ENCODE data around the gene DAP.

Gene DAP

DNA sequence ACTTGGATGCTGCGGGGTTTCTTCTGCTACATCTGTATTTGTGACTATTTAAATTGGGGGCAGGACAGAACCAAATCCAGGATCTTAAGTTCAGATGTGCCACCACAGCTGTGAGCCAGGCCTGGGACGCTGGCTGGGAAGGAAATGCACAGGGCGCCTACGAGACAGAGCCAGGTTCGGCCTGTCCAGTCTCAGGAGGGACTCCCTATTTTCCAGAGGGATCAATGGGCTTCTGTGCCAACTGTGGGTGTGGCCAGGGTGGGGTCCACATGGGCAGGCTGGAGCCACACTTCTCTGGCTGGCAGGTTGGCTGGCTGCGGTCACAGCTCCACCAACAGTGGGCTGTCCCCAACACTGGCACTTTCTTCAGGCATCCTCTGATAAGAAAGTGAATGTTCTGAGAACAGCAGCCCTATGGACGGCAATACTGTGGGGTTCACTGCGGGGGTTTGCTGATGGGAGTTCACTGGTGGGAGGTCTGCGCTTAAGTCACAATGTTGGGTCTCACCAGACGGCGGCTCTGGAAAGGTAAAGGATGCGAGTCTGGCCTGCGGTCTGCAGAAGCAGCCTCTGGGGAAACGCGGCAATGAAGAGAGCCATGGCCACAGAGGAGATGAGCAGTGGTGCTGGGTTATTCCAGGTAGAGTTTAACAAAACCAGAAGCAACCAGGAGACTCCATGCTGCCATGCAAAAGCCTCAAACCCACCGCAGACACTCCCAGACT lies 78.1 kb downstream of the DAP start:
- TF ChIP-seq SIN3A (IDR thresholded peaks at IDR 0.05; ENCODE audit: borderline replicate concordance, insufficient read depth, low read length) (no peak), FOXP2 (optimal IDR thresholded peaks at IDR 0.05; ENCODE audit: borderline replicate concordance, extremely low read depth, extremely low read length, insufficient read depth) (no peak), POLR2AphosphoS5 (IDR thresholded peaks at IDR 0.05; ENCODE audit: low read depth, low read length) (no peak), TAF1 (IDR thresholded peaks at IDR 0.05; ENCODE audit: borderline replicate concordance, insufficient read depth, low read length) (no peak)
- TF ChIP-seq, protein P1, sequence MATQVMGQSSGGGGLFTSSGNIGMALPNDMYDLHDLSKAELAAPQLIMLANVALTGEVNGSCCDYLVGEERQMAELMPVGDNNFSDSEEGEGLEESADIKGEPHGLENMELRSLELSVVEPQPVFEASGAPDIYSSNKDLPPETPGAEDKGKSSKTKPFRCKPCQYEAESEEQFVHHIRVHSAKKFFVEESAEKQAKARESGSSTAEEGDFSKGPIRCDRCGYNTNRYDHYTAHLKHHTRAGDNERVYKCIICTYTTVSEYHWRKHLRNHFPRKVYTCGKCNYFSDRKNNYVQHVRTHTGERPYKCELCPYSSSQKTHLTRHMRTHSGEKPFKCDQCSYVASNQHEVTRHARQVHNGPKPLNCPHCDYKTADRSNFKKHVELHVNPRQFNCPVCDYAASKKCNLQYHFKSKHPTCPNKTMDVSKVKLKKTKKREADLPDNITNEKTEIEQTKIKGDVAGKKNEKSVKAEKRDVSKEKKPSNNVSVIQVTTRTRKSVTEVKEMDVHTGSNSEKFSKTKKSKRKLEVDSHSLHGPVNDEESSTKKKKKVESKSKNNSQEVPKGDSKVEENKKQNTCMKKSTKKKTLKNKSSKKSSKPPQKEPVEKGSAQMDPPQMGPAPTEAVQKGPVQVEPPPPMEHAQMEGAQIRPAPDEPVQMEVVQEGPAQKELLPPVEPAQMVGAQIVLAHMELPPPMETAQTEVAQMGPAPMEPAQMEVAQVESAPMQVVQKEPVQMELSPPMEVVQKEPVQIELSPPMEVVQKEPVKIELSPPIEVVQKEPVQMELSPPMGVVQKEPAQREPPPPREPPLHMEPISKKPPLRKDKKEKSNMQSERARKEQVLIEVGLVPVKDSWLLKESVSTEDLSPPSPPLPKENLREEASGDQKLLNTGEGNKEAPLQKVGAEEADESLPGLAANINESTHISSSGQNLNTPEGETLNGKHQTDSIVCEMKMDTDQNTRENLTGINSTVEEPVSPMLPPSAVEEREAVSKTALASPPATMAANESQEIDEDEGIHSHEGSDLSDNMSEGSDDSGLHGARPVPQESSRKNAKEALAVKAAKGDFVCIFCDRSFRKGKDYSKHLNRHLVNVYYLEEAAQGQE (IDR thresholded peaks at IDR 0.05; ENCODE audit: insufficient read depth in 1 of 2, low read depth in 2 of 2, low read length in 2 of 2): no peak

DNA sequence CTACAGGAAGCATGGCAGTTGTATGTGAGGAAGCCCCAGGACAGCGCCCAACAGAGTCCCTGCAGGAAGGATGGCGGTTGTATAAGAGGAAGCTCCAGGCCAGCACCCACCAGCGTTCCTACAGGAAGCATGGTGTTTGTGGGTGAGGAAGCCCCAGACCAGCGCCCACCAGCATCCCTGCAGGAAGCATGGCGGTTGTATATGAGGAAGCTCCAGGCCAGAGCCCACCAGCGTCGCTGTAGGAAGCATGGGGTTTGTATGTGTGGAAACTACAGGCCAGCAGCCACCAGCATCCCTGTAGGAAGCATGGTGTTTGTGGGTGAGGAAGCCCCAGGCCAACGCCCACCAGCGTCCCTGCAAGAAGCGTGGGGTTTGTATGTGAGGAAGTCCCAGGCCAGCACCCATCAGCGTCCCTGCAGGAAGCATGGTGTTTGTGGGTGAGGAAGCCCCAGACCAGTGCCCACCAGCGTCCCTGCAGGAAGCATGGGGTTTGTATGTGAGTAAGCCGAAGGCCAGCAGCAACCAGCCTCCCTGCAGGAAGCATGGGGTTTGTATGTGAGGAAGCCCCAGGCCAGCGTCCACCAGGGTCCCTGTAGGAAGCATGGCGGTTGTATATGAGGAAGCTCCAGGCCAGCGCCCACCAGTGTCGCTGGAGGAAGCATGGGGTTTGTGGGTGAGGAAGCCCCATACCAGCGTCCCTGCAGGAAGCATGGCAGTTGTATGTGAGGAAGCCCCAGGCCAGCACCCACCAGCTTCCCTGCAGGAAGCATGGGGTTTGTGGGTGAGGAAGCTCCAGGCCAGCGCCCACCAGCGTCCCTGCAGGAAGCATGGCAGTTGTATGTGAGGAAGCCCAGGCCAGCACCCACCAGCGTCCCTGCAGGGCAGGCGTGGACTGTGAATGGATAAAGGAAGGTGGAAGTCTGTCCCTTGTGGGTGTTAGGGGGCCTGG lies 79.0 kb downstream of the DAP start:
- TF ChIP-seq POLR2AphosphoS5 (IDR thresholded peaks at IDR 0.05; ENCODE audit: low read depth, low read length) (no peak), TAF1 (IDR thresholded peaks at IDR 0.05; ENCODE audit: borderline replicate concordance, insufficient read depth, low read length) (no peak), FOXP2 (optimal IDR thresholded peaks at IDR 0.05; ENCODE audit: borderline replicate concordance, extremely low read depth, extremely low read length, insufficient read depth) (no peak), SIN3A (IDR thresholded peaks at IDR 0.05; ENCODE audit: borderline replicate concordance, insufficient read depth, low read length) (no peak)
- TF ChIP-seq, protein P1 (IDR thresholded peaks at IDR 0.05; ENCODE audit: insufficient read depth in 1 of 2, low read depth in 2 of 2, low read length in 2 of 2): no peak

DNA sequence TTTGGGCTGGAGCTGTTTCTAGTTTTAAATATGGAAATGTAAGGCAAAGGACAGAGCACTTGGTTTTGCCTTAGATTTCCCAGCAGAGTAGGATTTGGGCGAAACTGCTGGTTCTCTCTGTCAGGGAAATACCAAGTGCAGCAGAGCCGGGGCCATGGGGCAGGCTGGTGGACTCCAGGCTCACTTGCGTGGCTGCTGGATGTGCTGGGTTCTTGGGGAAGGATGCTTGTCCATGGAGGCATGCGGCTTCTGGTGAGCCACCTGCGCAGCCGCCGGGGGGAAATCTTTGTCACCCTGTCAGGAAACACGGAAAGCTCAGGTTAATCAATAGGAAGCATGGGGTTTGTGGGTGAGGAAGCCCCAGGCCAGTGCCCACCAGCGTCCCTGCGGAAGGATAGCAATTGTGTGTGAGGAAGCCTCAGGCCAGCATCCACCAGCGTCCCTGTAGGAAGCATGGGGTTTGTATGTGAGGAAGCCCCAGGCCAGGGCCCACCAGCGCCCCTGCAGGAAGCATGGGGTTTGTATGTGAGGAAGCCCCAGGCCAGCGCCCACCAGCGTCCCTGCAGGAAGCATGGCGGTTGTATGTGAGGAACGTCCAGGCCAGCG lies 80.1 kb downstream of the DAP start:
- TF ChIP-seq POLR2AphosphoS5 (IDR thresholded peaks at IDR 0.05; ENCODE audit: low read depth, low read length) (no peak), SIN3A (IDR thresholded peaks at IDR 0.05; ENCODE audit: borderline replicate concordance, insufficient read depth, low read length) (no peak), FOXP2 (optimal IDR thresholded peaks at IDR 0.05; ENCODE audit: borderline replicate concordance, extremely low read depth, extremely low read length, insufficient read depth) (no peak), TAF1 (IDR thresholded peaks at IDR 0.05; ENCODE audit: borderline replicate concordance, insufficient read depth, low read length) (no peak)
- TF ChIP-seq, protein P1 (IDR thresholded peaks at IDR 0.05; ENCODE audit: insufficient read depth in 1 of 2, low read depth in 2 of 2, low read length in 2 of 2): no peak

DNA sequence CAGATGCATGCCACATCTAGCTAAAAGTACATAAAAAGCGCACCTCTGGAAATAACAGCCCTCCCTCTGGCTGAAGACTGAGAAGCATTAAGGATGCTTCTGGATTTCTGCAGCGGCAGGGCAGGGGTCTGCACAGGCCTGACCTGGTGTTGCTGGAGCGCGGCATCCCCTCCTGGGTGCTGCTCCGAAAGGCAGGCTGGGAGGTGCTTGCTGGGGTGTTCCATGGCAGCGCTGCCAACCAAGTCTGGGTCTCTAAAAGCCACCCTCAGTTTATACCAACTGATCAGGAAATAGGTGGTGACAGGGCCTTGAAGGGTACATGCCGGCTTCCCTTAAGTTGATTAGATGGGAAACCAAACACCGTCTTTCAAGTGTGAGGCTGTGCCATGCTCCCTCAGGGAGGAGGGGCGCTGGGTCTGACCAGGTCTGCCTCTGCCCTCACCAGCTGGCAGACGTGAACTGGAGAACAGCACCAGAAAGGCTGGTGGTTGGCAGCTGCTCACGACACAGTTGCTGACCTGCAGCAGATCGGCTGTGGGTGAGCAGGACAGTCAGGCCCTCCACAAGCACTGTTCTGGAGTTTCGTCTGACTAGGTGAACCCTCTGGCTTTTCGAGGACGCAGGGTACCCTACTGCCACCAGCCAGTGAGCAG lies 81.6 kb downstream of the DAP start:
- no peak for TF ChIP-seq POLR2AphosphoS5 (IDR thresholded peaks at IDR 0.05; ENCODE audit: low read depth, low read length)
- TF ChIP-seq SIN3A (IDR thresholded peaks at IDR 0.05; ENCODE audit: borderline replicate concordance, insufficient read depth, low read length): no peak
- no peak for TF ChIP-seq FOXP2 (optimal IDR thresholded peaks at IDR 0.05; ENCODE audit: borderline replicate concordance, extremely low read depth, extremely low read length, insufficient read depth)
- TF ChIP-seq TAF1 (IDR thresholded peaks at IDR 0.05; ENCODE audit: borderline replicate concordance, insufficient read depth, low read length): no peak
- TF ChIP-seq, protein P1 (IDR thresholded peaks at IDR 0.05; ENCODE audit: insufficient read depth in 1 of 2, low read depth in 2 of 2, low read length in 2 of 2): no peak
